CD1c-positive myeloid dendritic cell (primary cell): Measurements from ENCODE around the gene CLASP1.
A peak's percentile ranks its signal among the peaks of the same experiment; 100 is the strongest.
"Not testable (repeated sequence)": the region's sequence is repeated elsewhere in the genome, so short reads cannot be mapped to it uniquely, and the experiment has no call there.

Experiments
- DNase-seq: peaks from one replicate; pipeline ENCODE4 v3.0.0-alpha.2; 2016; ENCODE audit errors: extremely low spot score

CLASP1 gene

GRCh38 chr2:121649149-121649595 lies at the start of gene CLASP1:
CLASP1 (minus strand) TSS chr2:121649462; CDS start chr2:121605895, 43,567 bp downstream.
- DNase-seq: no peak

GRCh38 chr2:121698318-121698930 lies 49.2 kb upstream of the CLASP1 start:
- peak; percentile 6 for DNase-seq

- DNase-seq: no peak
These were observed 47.9 kb upstream of the CLASP1 start for GRCh38 chr2:121697108-121697631.

- no peak for DNase-seq
These were observed 47.2 kb upstream of the CLASP1 start for GRCh38 chr2:121696410-121696930.

- DNase-seq: no peak
These were observed 45.8 kb upstream of the CLASP1 start for GRCh38 chr2:121695171-121695451.

- no peak for DNase-seq
These were observed 45.3 kb upstream of the CLASP1 start for GRCh38 chr2:121694398-121695170.

- DNase-seq: not testable (repeated sequence)
These were observed 41.3 kb upstream of the CLASP1 start for GRCh38 chr2:121690572-121690971.

- no peak for DNase-seq
These were observed 40.8 kb upstream of the CLASP1 start for GRCh38 chr2:121690095-121690494.

GRCh38 chr2:121689356-121689755 lies 40.1 kb upstream of the CLASP1 start:
- DNase-seq: no peak

GRCh38 chr2:121688820-121689219 lies 39.6 kb upstream of the CLASP1 start:
- no peak for DNase-seq

- no peak for DNase-seq
These were observed 37.6 kb upstream of the CLASP1 start for GRCh38 chr2:121686902-121687301.

GRCh38 chr2:121686218-121686617 lies 37.0 kb upstream of the CLASP1 start:
- DNase-seq: no peak

GRCh38 chr2:121682396-121683298 lies 33.4 kb upstream of the CLASP1 start:
- no peak for DNase-seq

GRCh38 chr2:121677855-121678254 lies 28.6 kb upstream of the CLASP1 start:
- DNase-seq: no peak

- DNase-seq: not testable (repeated sequence)
These were observed 22.4 kb upstream of the CLASP1 start for GRCh38 chr2:121671621-121672020.

- DNase-seq: no peak
These were observed 20.9 kb upstream of the CLASP1 start for GRCh38 chr2:121670181-121670580.

GRCh38 chr2:121667618-121668017 lies 18.4 kb upstream of the CLASP1 start:
- no peak for DNase-seq

GRCh38 chr2:121666042-121666441 lies 16.8 kb upstream of the CLASP1 start:
- no peak for DNase-seq

GRCh38 chr2:121665504-121665903 lies 16.2 kb upstream of the CLASP1 start:
- DNase-seq: no peak

GRCh38 chr2:121664713-121665112 lies 15.5 kb upstream of the CLASP1 start:
- DNase-seq: no peak

- no peak for DNase-seq
These were observed 14.8 kb upstream of the CLASP1 start for GRCh38 chr2:121664086-121664485.

GRCh38 chr2:121663434-121663833 lies 14.2 kb upstream of the CLASP1 start:
- DNase-seq: no peak
